IPS DF 6.9 (cell line): ENCODE data around the gene ADH7.

ENCODE experiments used
- DNase-seq: peaks from one replicate; pipeline ENCODE4 v3.0.0-alpha.2; 2013; ENCODE audit warnings: low read depth, low spot score
- H3K27ac ChIP-seq: one replicate; pipeline ENCODE4 v1.5.1; 2013; ENCODE audit warnings: low read length, control low read depth
- H3K27me3 ChIP-seq: 2 replicates; pipeline ENCODE4 v1.6.1; 2013; ENCODE audit warnings: mild to moderate bottlenecking, low read length; ENCODE audit not compliant: control insufficient read depth, insufficient read depth
- H3K36me3 ChIP-seq: 2 replicates; pipeline ENCODE4 v1.6.1; 2013; ENCODE audit warnings: low read length; ENCODE audit not compliant: control insufficient read depth, insufficient read depth
- H3K4me1 ChIP-seq: 2 replicates; pipeline ENCODE4 v1.6.1; 2013; ENCODE audit warnings: low read length; ENCODE audit not compliant: control insufficient read depth, insufficient read depth
- H3K4me3 ChIP-seq: 2 replicates; pipeline ENCODE4 v1.5.1; 2013; ENCODE audit warnings: mild to moderate bottlenecking, low read length
- H3K9me3 ChIP-seq: 2 replicates; pipeline ENCODE4 v1.6.1; 2013; ENCODE audit warnings: low read length, inconsistent platforms; ENCODE audit not compliant: control insufficient read depth, insufficient read depth
- WGBS: extraction: QIAGEN DNeasy Blood & Tissue Kit; methylation state at CpG from one replicate; pipeline ENCODE4 v1.1.7; 2013; ENCODE audit warnings: mixed read lengths, missing lambda C conversion rate; ENCODE audit not compliant: insufficient read length, insufficient coverage; 5-methylcytosine and 5-hydroxymethylcytosine counted together

ADH7 gene

GRCh38 chr4:99459546-99460042, 24.5 kb upstream of the ADH7 start:
- H3K4me1 ChIP-seq, result no peaks in the 10 kb centered on the region
- no peaks in the 10 kb centered on the region for H3K9me3 ChIP-seq
- H3K27ac ChIP-seq, result no peak overlapping the region
- WGBS, result no CpG with 5 or more reads among the region's 5 CpGs
- no peaks in the 10 kb centered on the region for H3K36me3 ChIP-seq
- H3K4me3 ChIP-seq, result no peak overlapping the region
- DNase-seq, result no peak
- H3K27me3 ChIP-seq, result no peaks in the 10 kb centered on the region

DNA sequence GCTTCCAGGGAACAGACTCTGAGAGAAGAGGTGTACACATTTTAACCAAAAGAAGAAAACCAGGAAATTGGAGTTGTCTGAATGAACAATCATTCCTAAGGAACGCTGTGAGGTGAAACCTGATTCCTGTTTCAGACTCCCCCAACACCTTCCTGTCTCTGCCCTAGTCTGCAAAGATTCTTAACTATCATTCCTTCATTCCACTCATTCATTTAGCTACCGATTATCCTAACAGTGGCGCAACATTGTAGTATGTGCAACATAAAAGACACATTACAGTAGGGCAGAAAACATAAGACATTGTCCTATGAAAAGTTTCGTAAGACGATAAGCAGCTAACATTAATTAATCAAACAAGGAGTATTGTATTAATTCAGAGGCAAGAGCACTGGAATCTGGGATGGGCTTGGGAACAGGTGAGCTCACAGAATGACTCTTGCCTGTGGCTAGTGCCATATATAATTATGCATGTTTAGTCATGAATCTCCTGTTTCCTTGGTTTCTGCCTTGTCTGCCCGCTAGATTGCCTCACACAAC, 23.8 kb upstream of the ADH7 start:
- no peak overlapping the region for H3K27ac ChIP-seq
- H3K4me1 ChIP-seq, result no peaks in the 10 kb centered on the region
- whole genome bisulfite sequencing, result no CpG with 5 or more reads among the region's 6 CpGs
- no peaks in the 10 kb centered on the region for H3K27me3 ChIP-seq
- no peaks in the 10 kb centered on the region for H3K9me3 ChIP-seq
- H3K4me3 ChIP-seq, result no peak overlapping the region
- H3K36me3 ChIP-seq, result no peaks in the 10 kb centered on the region
- no peak for DNase-seq

DNA sequence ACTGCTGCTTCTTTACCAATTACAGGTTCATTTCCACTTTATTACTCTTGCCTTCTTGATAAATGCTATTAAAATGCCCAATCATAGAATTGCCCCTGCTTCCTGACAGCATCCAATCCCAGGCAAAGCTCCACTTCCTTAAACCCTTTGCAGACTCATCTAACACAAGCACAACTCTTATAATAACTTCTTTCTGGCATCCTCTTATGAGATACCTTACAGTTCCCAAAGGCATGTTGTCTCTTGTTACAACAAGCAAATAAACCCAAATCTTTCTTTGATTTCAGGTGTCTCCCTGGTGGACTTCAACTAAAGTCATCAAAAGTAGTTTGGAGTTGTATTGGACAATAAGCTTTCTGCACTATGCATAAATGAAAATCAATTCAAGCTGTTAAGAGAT, 22.5 kb upstream of the ADH7 start:
- H3K9me3 ChIP-seq, result no peaks in the 10 kb centered on the region
- DNase-seq, result no peak

GRCh38 chr4:99457270-99457669, 22.1 kb upstream of the ADH7 start:
- Histone ChIP-seq H3K9me3 (no peaks in the 10 kb centered on the region), H3K4me1 (no peaks in the 10 kb centered on the region), H3K4me3 (no peak overlapping the region), H3K27me3 (no peaks in the 10 kb centered on the region), H3K27ac (no peak overlapping the region), H3K36me3 (no peaks in the 10 kb centered on the region)
- DNase-seq, result no peak
- no CpG with 5 or more reads among the region's 4 CpGs for WGBS

More for the DNA sequence above, 22.5 kb upstream of the ADH7 start:
- Histone ChIP-seq H3K27me3 (no peaks in the 10 kb centered on the region), H3K36me3 (no peaks in the 10 kb centered on the region), H3K4me3 (no peak overlapping the region), H3K4me1 (no peaks in the 10 kb centered on the region), H3K27ac (no peak overlapping the region)

- no peak overlapping the region for H3K4me3 ChIP-seq
- no peak for DNase-seq
- H3K4me1 ChIP-seq, result no peaks in the 10 kb centered on the region
- H3K9me3 ChIP-seq, result no peaks in the 10 kb centered on the region
- H3K36me3 ChIP-seq, result no peaks in the 10 kb centered on the region
- no CpG with 5 or more reads among the region's 3 CpGs for whole genome bisulfite sequencing
- no peaks in the 10 kb centered on the region for H3K27me3 ChIP-seq
- H3K27ac ChIP-seq, result no peak overlapping the region
These were observed 12.4 kb upstream of the ADH7 start for GRCh38 chr4:99447513-99447912.

GRCh38 chr4:99447079-99447478, 11.9 kb upstream of the ADH7 start:
- no CpG with 5 or more reads among the region's 3 CpGs for WGBS
- DNase-seq, result peak; percentile 25
- H3K4me3 ChIP-seq, result no peak overlapping the region
- H3K4me1 ChIP-seq, result no peaks in the 10 kb centered on the region
- no peaks in the 10 kb centered on the region for H3K27me3 ChIP-seq
- no peak overlapping the region for H3K27ac ChIP-seq
- H3K9me3 ChIP-seq, result no peaks in the 10 kb centered on the region
- H3K36me3 ChIP-seq, result no peaks in the 10 kb centered on the region

- no peaks in the 10 kb centered on the region for H3K27me3 ChIP-seq
- DNase-seq, result no peak
- no peaks in the 10 kb centered on the region for H3K4me1 ChIP-seq
- no peak overlapping the region for H3K27ac ChIP-seq
- no peaks in the 10 kb centered on the region for H3K9me3 ChIP-seq
- H3K4me3 ChIP-seq, result no peak overlapping the region
- no peaks in the 10 kb centered on the region for H3K36me3 ChIP-seq
- no CpG with 5 or more reads among the region's 4 CpGs for WGBS
These were observed 3.3 kb upstream of the ADH7 start for GRCh38 chr4:99438405-99438780.

GRCh38 chr4:99437723-99438404, 2.7 kb upstream of the ADH7 start:
- no peaks in the 10 kb centered on the region for H3K4me1 ChIP-seq
- no peaks in the 10 kb centered on the region for H3K9me3 ChIP-seq
- no CpG with 5 or more reads among the region's 5 CpGs for WGBS
- H3K36me3 ChIP-seq, result no peaks in the 10 kb centered on the region
- no peak for DNase-seq
- H3K27me3 ChIP-seq, result no peaks in the 10 kb centered on the region
- no peak overlapping the region for H3K4me3 ChIP-seq
- no peak overlapping the region for H3K27ac ChIP-seq

DNA sequence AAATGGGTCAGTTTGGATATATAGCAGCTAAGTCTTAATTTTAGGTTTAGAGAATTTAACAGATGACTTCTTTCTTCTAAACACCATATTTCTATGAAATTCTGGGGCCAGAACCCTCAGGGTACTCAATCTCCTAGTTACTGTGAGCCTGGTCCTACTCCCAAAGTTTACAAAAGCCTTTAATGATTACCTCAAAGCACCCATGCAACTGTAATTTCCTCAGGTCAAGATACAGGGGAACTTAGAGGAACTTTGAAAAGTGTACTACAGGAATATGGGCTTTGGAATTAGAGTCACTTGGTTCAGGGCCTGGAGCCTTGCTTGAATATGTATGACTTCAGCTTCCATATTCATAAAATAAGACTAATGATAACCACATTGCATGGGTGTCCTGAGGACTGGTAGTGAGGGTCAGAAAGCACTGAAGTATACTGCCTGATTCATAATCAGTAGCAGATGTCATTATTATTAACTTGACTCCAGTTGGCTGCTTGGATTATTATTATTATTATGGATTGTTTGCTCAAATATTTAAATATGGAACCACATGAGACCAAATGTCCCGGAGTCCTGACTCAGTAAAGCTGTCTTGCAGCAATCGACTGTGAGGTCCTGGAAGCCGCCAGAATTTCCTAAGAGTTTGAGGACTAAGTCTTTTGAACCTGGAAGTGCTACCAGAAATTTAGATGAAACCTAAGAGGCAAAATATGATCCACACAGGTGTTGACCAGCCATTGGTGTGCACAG, 2.0 kb upstream of the ADH7 start:
- H3K27me3 ChIP-seq, result no peaks in the 10 kb centered on the region
- H3K27ac ChIP-seq, result no peak overlapping the region
- no CpG with 5 or more reads among the region's 3 CpGs for WGBS
- no peak for DNase-seq
- H3K9me3 ChIP-seq, result no peaks in the 10 kb centered on the region
- H3K4me1 ChIP-seq, result no peaks in the 10 kb centered on the region
- no peak overlapping the region for H3K4me3 ChIP-seq
- no peaks in the 10 kb centered on the region for H3K36me3 ChIP-seq

- no peak for DNase-seq
These were observed 1.3 kb upstream of the ADH7 start for GRCh38 chr4:99436462-99436861.

More at GRCh38 chr4:99436462-99436861, 1.3 kb upstream of the ADH7 start:
- no peaks in the 10 kb centered on the region for H3K36me3 ChIP-seq
- no peak overlapping the region for H3K4me3 ChIP-seq
- WGBS, result no CpG with 5 or more reads among the region's 2 CpGs
- no peaks in the 10 kb centered on the region for H3K27me3 ChIP-seq
- no peak overlapping the region for H3K27ac ChIP-seq
- no peaks in the 10 kb centered on the region for H3K9me3 ChIP-seq
- H3K4me1 ChIP-seq, result no peaks in the 10 kb centered on the region
